B cell (primary cell): Measurements from ENCODE around the gene NAALADL1. TPM values are rescaled to one million over a fixed set of nuclear protein-coding genes. Genes with fewer than 3 reads are reported as not detected.

ENCODE experiments used
- ATAC-seq: fragments of 200-7000 bp; cut with Tn5 transposase; one replicate; pipeline ENCODE4 v1.10.0; 2021; ENCODE audit warnings: low read depth, mild to moderate bottlenecking, moderate number of reproducible peaks, moderate library complexity
- CTCF ChIA-PET: fragments of 350-600 bp; sonication (Branson Sonifier 250); formaldehyde crosslinking; loops from one replicate; lab custom pipeline; 2021; ENCODE audit warnings: antibody characterized with exemption, inconsistent platforms; lab: Charles Lee
- POLR2A ChIA-PET: fragments of 350-600 bp; sonication (Branson Sonifier 250); formaldehyde crosslinking; loops from one replicate; lab custom pipeline; 2021; ENCODE audit warnings: antibody characterized with exemption; lab: Charles Lee
- DNase-seq: peaks from one replicate; pipeline ENCODE4 v3.0.0; 2013
- H2AFZ ChIP-seq: 2 replicates; pipeline ENCODE4 v1.6.1; 2012; ENCODE audit warnings: mild to moderate bottlenecking, low read depth, low read length; ENCODE audit not compliant: insufficient read depth, poor library complexity, severe bottlenecking
- H3K27ac ChIP-seq, 2 donors: 1 replicate in 1 of 2; 2 replicates in 1 of 2; pipeline ENCODE4 v1.5.1; 2012 to 2013; ENCODE audit warnings: low read length in 2 of 2, mild to moderate bottlenecking in 2 of 2, moderate library complexity in 1 of 2
- H3K27me3 ChIP-seq, 4 experiments: fragments of 200-600 bp in 1 of 4; sonication (generic) in 1 of 4; replicated peaks in 1 of 4; 1 replicate in 2 of 4; 2 replicates in 2 of 4; pipeline versions ENCODE4 v1.6.1 to v1.7.0; 2013 to 2016; ENCODE audit warnings: low read length in 3 of 4, mild to moderate bottlenecking in 2 of 4, mixed read lengths in 1 of 4, moderate library complexity in 1 of 4; ENCODE audit not compliant: insufficient read depth in 4 of 4, control insufficient read depth in 3 of 4; ENCODE audit errors: control extremely low read depth in 1 of 4
- H3K36me3 ChIP-seq, 2 experiments: replicated peaks in 1 of 2; 1 replicate in 1 of 2; 2 replicates in 1 of 2; pipeline versions ENCODE4 v1.6.1 to v1.7.1; 2013; ENCODE audit warnings: low read length in 1 of 2; ENCODE audit not compliant: insufficient read depth in 2 of 2, control insufficient read depth in 1 of 2; ENCODE audit errors: control extremely low read depth in 1 of 2, extremely low read depth in 1 of 2
- H3K4me1 ChIP-seq, 2 donors: fragments of 200-600 bp in 1 of 2; sonication (generic) in 1 of 2; 1 replicate in 1 of 2; 2 replicates in 1 of 2; pipeline versions ENCODE4 v1.5.1 to v1.6.1; 2013 to 2017; ENCODE audit warnings: low read length in 2 of 2; ENCODE audit not compliant: control insufficient read depth in 2 of 2, insufficient read depth in 2 of 2
- H3K4me2 ChIP-seq: replicated peaks from 2 replicates; pipeline ENCODE3; 2012; ENCODE audit warnings: mild to moderate bottlenecking, low read depth, low read length; ENCODE audit not compliant: poor library complexity, severe bottlenecking
- H3K4me3 ChIP-seq, 5 experiments: fragments of 200-600 bp in 1 of 5; sonication (generic) in 1 of 5; 1 replicate in 3 of 5; 2 replicates in 2 of 5; pipeline versions ENCODE4 v1.5.1 to v1.7.0; 2011 to 2016; ENCODE audit warnings: low read length in 4 of 5, mild to moderate bottlenecking in 4 of 5, low read depth in 2 of 5, control low read depth in 1 of 5, moderate library complexity in 1 of 5; ENCODE audit not compliant: insufficient read depth in 1 of 5; ENCODE audit errors: control extremely low read depth in 1 of 5, extremely low read depth in 1 of 5
- H3K79me2 ChIP-seq: fragments of 200-600 bp; sonication (generic); one replicate; pipeline ENCODE4 v1.6.0; 2016; ENCODE audit warnings: low read length; ENCODE audit not compliant: control insufficient read depth, insufficient read depth
- H3K9ac ChIP-seq: fragments of 200-600 bp; sonication (generic); 2 replicates; pipeline ENCODE4 v1.6.1; 2017; ENCODE audit warnings: mild to moderate bottlenecking, low read length, moderate library complexity
- H3K9me3 ChIP-seq, 3 donors: one replicate each; pipeline versions ENCODE4 v1.6.1 to v1.7.1; 2013; ENCODE audit warnings: low read length in 2 of 3; ENCODE audit not compliant: control insufficient read depth in 2 of 3, insufficient read depth in 1 of 3; ENCODE audit errors: control extremely low read depth in 1 of 3
- H4K20me1 ChIP-seq: 2 replicates; pipeline ENCODE4 v1.6.0; 2012; ENCODE audit warnings: mild to moderate bottlenecking, low read length; ENCODE audit not compliant: insufficient read depth, control insufficient read depth, poor library complexity, severe bottlenecking
- H3K27ac Mint-ChIP-seq: one replicate; pipeline ENCODE4 v1.8.0; 2021; ENCODE audit warnings: mixed read lengths
- H3K27me3 Mint-ChIP-seq: one replicate; pipeline ENCODE4 v1.8.0; 2021; ENCODE audit warnings: mixed read lengths
- H3K4me1 Mint-ChIP-seq: one replicate; pipeline ENCODE4 v1.8.0; 2021; ENCODE audit warnings: mixed read lengths
- H3K4me3 Mint-ChIP-seq: one replicate; pipeline ENCODE4 v1.8.0; 2021; ENCODE audit warnings: mixed read lengths
- H3K9me3 Mint-ChIP-seq: one replicate; pipeline ENCODE4 v1.8.0; 2022; ENCODE audit warnings: mixed read lengths; ENCODE audit not compliant: insufficient read depth
- EZH2 ChIP-seq: IDR thresholded peaks from 2 replicates; pipeline ENCODE4 v1.6.1; 2012; ENCODE audit warnings: borderline replicate concordance, low read depth, mild to moderate bottlenecking, moderate library complexity, low read length; ENCODE audit not compliant: insufficient read depth, poor library complexity, severe bottlenecking
- WGBS: methylation state at CpG from one replicate; pipeline ENCODE4 v1.1.5; 2013; ENCODE audit warnings: missing lambda C conversion rate; ENCODE audit not compliant: insufficient coverage; 5-methylcytosine and 5-hydroxymethylcytosine counted together
- intact Hi-C: fragments of 100-400 bp; cut with micrococcal nuclease; formaldehyde crosslinking; loops from one replicate; pipeline ENCODE4 v1.10.0; 2022
- polyA plus RNA-seq: library from polyadenylated mRNA; depleted of rRNA; stranded (reverse); fragments of >200 nt; gene quantifications from 2 replicates; pipeline ENCODE4 v1.2.3, GENCODE V29; 2012
- total RNA-seq, 2 donors: library from RNA; stranded (reverse); fragments of 120-200 nt in 1 of 2; gene quantifications; 1 replicate in 1 of 2; 2 replicates in 1 of 2; pipeline versions ENCODE4 v1.2.3 to v1.2.4, GENCODE V29; 2013 to 2022
- TF ChIP-seq, protein P1 (sequence below): fragments of 200-600 bp; IDR thresholded peaks from one replicate; pipeline ENCODE4 v1.8.0; 2022; ENCODE audit warnings: antibody characterized with exemption, mild to moderate bottlenecking

NAALADL1 gene
- total and polyA plus RNA-seq, 2 donors (not counting 1 experiment from before 2014, with no cell fraction given) = 23.0 to 40.2 TPM

DNA sequence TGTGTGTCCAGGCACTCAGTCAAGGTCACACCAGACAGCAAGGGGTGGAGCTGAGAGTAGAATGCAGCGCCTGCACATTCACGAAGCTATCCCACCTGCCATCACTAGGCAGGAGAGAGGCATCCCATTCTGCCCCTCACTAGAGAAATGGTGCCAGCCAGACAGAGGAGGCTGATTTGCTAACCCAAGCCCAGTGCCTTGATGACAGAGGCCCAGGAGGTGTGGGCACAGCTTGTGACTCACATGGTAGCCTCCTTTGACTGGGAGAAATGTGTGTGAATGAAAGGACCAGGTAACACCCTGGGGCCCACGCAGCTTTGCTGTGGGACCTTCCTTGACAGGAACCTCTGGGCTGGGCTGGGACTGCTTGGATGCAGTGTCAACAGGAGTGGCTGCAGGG is 5.2 kb upstream of the NAALADL1 start:
- Histone ChIP-seq H3K4me3 (no peak overlapping the region), H3K9me3 (peaks cover 0 to 3% (median 0%) of the 10 kb centered on the region in 3 donors), H4K20me1 (no peaks in the 10 kb centered on the region), H2AFZ (no peak overlapping the region), H3K9ac (no peak overlapping the region), H3K27me3 (no peaks in the 10 kb centered on the region), H3K4me2 (no peak overlapping the region), H3K4me1 (no peaks in the 10 kb centered on the region), H3K36me3 (no peaks in the 10 kb centered on the region), H3K79me2 (no peaks in the 10 kb centered on the region), H3K27ac (no peak overlapping the region)
- Mint-ChIP-seq H3K9me3 (no peaks in the 10 kb centered on the region), H3K27ac (no peak overlapping the region), H3K4me3 (no peak overlapping the region), H3K27me3 (no peaks in the 10 kb centered on the region), H3K4me1 (no peaks in the 10 kb centered on the region)
- ChIA-PET CTCF (interaction anchor here (0.5 to 0.6 kb wide), 2 partner anchors 25 to 240 kb away, joined by 3 to 4 read pairs; no protein-coding TSS in a partner anchor), POLR2A (no interaction called here)
- intact Hi-C loops = no loop called here
- TF ChIP-seq EZH2 = no peak
- TF ChIP-seq, protein P1, sequence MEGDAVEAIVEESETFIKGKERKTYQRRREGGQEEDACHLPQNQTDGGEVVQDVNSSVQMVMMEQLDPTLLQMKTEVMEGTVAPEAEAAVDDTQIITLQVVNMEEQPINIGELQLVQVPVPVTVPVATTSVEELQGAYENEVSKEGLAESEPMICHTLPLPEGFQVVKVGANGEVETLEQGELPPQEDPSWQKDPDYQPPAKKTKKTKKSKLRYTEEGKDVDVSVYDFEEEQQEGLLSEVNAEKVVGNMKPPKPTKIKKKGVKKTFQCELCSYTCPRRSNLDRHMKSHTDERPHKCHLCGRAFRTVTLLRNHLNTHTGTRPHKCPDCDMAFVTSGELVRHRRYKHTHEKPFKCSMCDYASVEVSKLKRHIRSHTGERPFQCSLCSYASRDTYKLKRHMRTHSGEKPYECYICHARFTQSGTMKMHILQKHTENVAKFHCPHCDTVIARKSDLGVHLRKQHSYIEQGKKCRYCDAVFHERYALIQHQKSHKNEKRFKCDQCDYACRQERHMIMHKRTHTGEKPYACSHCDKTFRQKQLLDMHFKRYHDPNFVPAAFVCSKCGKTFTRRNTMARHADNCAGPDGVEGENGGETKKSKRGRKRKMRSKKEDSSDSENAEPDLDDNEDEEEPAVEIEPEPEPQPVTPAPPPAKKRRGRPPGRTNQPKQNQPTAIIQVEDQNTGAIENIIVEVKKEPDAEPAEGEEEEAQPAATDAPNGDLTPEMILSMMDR = no peak
- ATAC-seq = no peak
- no peak for DNase-seq
- 75% methylated on average over 1 of the region's 3 CpGs for WGBS

DNA sequence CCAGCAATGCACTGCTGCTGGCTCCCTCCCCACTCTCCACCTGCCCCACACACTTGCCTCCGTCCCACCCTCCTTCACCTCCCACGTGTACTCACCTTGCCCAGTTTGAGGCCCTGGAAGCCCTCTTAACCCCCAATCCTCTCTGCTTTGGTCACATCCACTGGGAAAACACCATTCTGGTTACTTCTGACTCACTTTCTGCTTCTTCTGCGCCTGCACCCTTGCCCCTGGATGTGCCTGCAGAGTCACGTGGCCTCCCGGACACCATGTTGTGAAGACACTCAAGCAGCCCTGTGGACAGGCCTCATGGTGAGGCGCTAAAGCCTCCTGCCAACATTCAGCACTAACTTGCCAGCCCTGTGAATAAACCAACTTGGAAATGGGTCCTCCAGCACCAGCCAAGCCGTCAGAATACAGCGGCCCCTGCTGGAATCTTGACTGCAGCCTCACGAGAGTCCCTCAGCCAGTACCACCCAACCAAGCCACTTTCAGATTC is 2.6 kb upstream of the NAALADL1 start:
- Mint-ChIP-seq H3K4me3 (no peak overlapping the region), H3K9me3 (no peaks in the 10 kb centered on the region), H3K27me3 (no peaks in the 10 kb centered on the region), H3K27ac (peak overlapping the region; percentile 32), H3K4me1 (no peaks in the 10 kb centered on the region)
- no peak for ATAC-seq
- no peak overlapping the region for H3K4me3 ChIP-seq
- no peaks in the 10 kb centered on the region for H3K4me1 ChIP-seq
- ChIA-PET POLR2A (no interaction called here), CTCF (interaction anchor here (0.7 to 1.1 kb wide), 2 partner anchors 17 to 422 kb away, joined by 3 read pairs; no protein-coding TSS in a partner anchor)
- TF ChIP-seq EZH2 = no peak
- H3K4me2 ChIP-seq = no peak overlapping the region
- WGBS = 91% methylated on average over 7 of the region's 9 CpGs
- H3K36me3 ChIP-seq = no peaks in the 10 kb centered on the region
- H3K27ac ChIP-seq = no peak overlapping the region
- H3K79me2 ChIP-seq = no peaks in the 10 kb centered on the region
- peaks cover 0 to 2% (median 0%) of the 10 kb centered on the region in 4 experiments for H3K27me3 ChIP-seq
- H3K9me3 ChIP-seq = peaks cover 0 to 3% (median 0%) of the 10 kb centered on the region in 3 donors
- H4K20me1 ChIP-seq = no peaks in the 10 kb centered on the region
- DNase-seq = no peak
- H3K9ac ChIP-seq = no peak overlapping the region
- intact Hi-C loops = no loop called here
- H2AFZ ChIP-seq = no peak overlapping the region
